ENCODE measurements around the gene FGD4.

The FGD4 gene

DNA sequence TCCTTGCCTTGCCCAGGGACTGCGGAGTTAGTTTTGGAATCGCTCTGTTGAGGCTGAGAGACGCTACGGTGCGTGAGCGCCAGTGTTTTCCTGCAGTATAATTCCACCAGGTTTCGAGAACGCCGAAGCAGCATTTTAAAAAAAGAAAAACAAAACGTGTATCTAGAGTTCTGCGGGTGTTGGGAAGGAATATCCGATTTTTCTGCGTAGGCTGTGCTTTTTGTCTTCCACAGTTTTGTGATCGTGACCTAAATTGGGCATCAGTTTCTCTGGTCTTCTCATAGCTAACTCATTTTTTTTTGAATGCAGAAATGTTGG lies 280.5 kb downstream of the FGD4 start:
- no peak for DNase-seq (ENCODE audit: low read depth in 2 of 2)

DNA sequence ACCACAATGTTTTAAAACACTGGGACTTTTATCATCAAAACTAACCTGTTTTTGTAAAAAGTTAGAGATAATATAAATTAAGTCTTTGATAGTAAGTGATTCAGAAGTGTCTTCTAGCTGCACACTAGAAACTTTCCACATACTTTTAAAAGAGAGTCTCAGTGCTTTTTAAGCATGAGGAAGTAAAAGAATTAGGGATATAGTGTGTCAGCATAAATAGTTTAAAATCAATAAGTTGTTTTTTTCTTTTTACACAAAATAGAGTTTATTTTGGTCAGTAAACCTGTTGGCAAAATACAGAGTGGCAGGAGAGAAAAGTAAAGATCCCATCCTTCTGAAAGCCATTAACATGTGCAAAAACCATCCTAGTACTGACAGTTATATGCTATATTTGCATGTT lies 281.4 kb downstream of the FGD4 start:
- DNase-seq (ENCODE audit: low read depth in 2 of 2): no peak

DNA sequence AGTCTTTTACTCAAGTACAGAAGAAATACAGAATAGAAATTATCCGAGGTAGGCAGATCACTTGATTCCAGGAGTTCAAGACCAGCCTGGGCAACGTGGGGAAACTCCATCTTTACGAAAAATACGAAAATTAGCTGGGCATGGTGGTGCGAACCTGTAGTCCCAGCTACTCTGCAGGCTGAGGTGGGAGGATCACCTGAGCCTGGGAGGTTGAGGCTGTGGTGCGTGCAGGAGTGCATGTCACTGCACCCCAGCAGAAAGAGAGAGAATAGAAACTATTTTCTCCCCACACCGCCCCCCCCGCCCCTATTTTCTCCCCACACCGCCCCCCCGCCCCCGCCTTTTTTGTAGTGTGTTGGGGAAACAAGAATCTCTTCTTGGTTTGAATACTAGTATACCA lies 281.9 kb downstream of the FGD4 start:
- DNase-seq (ENCODE audit: low read depth in 2 of 2): no peak

DNA sequence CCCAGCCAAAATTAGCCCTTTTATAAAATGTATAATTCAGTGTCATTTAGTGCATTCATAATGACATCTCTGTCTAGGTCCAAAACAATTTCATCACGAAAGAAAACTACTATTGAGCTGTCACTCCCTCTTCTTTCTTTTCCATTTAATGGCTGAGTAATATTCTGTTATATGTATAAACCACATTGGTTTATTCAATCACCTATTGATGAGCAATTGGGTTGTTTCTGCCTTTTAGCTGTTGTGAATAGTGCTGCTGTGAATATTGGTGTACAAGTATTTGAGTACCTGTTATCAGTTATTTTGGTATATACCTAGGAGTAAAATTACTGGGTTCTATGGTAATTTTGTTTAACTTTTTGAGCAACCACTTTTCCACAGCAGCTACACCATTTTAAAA lies 287.0 kb downstream of the FGD4 start:
- DNase-seq (ENCODE audit: low read depth in 2 of 2): no peak

DNA sequence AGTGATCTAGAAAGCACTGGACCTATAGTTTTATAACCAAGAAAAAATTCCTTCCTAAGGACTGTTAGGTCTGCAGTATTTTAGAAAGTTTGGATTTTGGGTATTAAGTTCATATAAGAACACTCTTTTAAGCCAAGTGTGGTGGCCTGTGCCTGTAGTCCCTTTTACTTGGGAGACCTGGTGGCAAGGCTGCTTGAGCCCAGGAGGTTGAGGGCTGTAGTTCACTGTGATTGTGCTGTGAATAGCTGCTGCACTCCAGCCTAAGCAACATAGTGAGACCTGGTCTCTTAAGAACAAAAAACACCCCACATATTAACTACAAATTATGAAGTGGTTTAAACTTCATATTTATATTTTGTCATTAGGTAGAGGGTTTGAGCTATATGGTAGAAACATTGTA lies 289.4 kb downstream of the FGD4 start:
- no peak for DNase-seq (ENCODE audit: low read depth in 2 of 2)

GRCh38 chr12:32690927-32691326 lies 291.6 kb downstream of the FGD4 start:
- no peak for DNase-seq (ENCODE audit: low read depth in 2 of 2)

GRCh38 chr12:32692358-32692757 lies 293.0 kb downstream of the FGD4 start:
- no peak for DNase-seq (ENCODE audit: low read depth in 2 of 2)

- DNase-seq (ENCODE audit: low read depth in 2 of 2): no peak
Observed at GRCh38 chr12:32693036-32693435, 293.7 kb downstream of the FGD4 start.

Data from stimulated activated CD4-positive, alpha-beta T cell treated with anti-CD3 and anti-CD28 coated beads, Interleukin-1b, Interleukin-23, amount 100 ng/mL, for 4 hours (primary cell).